MM.1S (cell line): Measurements from ENCODE around the gene FEM1C.

Source experiments
- DNase-seq: peaks from one replicate; pipeline ENCODE4 v3.0.0-alpha.2; 2015
- H2AFZ ChIP-seq: fragments of 300-600 bp; sonication (generic); 2 replicates; pipeline ENCODE4 v1.6.0; 2016; ENCODE audit warnings: antibody characterized with exemption, low read length
- H3F3A ChIP-seq: fragments of 300-600 bp; sonication (generic); 2 replicates; pipeline ENCODE4 v1.6.1; 2016; ENCODE audit warnings: mild to moderate bottlenecking, antibody characterized with exemption, low read length, moderate library complexity, mixed read lengths; ENCODE audit not compliant: insufficient read depth
- H3K27ac ChIP-seq: fragments of 300-600 bp; sonication (generic); 2 replicates; pipeline ENCODE4 v1.5.1; 2016; ENCODE audit warnings: mild to moderate bottlenecking, low read length
- H3K27me3 ChIP-seq: fragments of 300-600 bp; sonication (generic); replicated peaks from 2 replicates; pipeline ENCODE4 v1.6.0; 2016; ENCODE audit warnings: low read length; ENCODE audit not compliant: insufficient read depth
- H3K36me3 ChIP-seq: fragments of 300-600 bp; sonication (generic); replicated peaks from 2 replicates; pipeline ENCODE4 v1.6.1; 2016; ENCODE audit warnings: mild to moderate bottlenecking, low read length, mixed read lengths; ENCODE audit not compliant: insufficient read depth
- H3K4me1 ChIP-seq: fragments of 300-600 bp; sonication (generic); 2 replicates; pipeline ENCODE4 v1.6.1; 2016; ENCODE audit warnings: low read length, mixed read lengths
- H3K4me2 ChIP-seq: fragments of 300-600 bp; sonication (generic); 2 replicates; pipeline ENCODE4 v1.6.0; 2016; ENCODE audit warnings: low read depth, low read length
- H3K4me3 ChIP-seq: fragments of 300-600 bp; sonication (generic); 2 replicates; pipeline ENCODE4 v1.5.1; 2016; ENCODE audit warnings: low read length, mixed read lengths
- H3K79me2 ChIP-seq: fragments of 300-600 bp; sonication (generic); 2 replicates; pipeline ENCODE4 v1.6.1; 2016; ENCODE audit warnings: mixed run types, low read length, mixed read lengths
- H3K9ac ChIP-seq: fragments of 300-600 bp; sonication (generic); 2 replicates; pipeline ENCODE4 v1.6.1; 2016; ENCODE audit warnings: low read length, mixed read lengths
- H3K9me2 ChIP-seq: fragments of 300-600 bp; sonication (generic); replicated peaks from 2 replicates; pipeline ENCODE4 v1.6.1; 2016; ENCODE audit warnings: mild to moderate bottlenecking, low read length, mixed read lengths; ENCODE audit not compliant: insufficient read depth
- H3K9me3 ChIP-seq: fragments of 300-600 bp; sonication (generic); replicated peaks from 2 replicates; pipeline ENCODE4 v1.6.1; 2016; ENCODE audit warnings: mild to moderate bottlenecking, low read length, mixed read lengths; ENCODE audit not compliant: insufficient read depth
- H4K20me1 ChIP-seq: fragments of 300-600 bp; sonication (generic); 2 replicates; pipeline ENCODE4 v1.6.1; 2016; ENCODE audit warnings: mild to moderate bottlenecking, low read length, moderate library complexity, mixed read lengths; ENCODE audit not compliant: insufficient read depth
- EZH2 ChIP-seq: fragments of 300-600 bp; sonication (generic); optimal IDR thresholded peaks from 2 replicates; pipeline ENCODE3; 2017; ENCODE audit warnings: low read depth, mild to moderate bottlenecking, antibody characterized with exemption, low read length, mixed read lengths
- EZH2phosphoT487 ChIP-seq: fragments of 300-600 bp; sonication (generic); IDR thresholded peaks from 2 replicates; pipeline ENCODE4 v1.6.1; 2018; ENCODE audit warnings: antibody characterized with exemption, low read length
- TF ChIP-seq, protein P1 (sequence below): fragments of 300-600 bp; sonication (generic); IDR thresholded peaks from 2 replicates; pipeline ENCODE4 v1.5.1; 2016; ENCODE audit warnings: antibody characterized with exemption, low read length, mixed read lengths

The FEM1C gene

DNA sequence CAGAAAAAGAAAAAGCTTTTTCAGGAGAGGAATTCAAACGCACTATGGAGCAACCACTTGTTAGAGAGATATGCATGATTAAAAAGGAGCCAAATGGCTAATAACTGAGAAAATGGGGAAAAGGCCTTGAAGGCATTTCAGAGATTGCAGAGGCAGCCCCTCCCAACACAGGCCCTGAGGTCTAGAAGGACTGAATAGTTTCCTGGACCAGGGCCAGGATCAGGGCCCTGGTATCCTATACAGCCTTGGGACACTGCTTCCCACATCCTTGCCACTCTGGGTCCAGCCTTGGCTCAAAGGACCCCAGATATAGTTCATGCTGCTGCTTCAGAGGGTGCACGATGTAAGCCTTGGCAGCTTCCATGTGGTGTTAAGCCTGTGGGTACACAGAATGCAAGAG, 20.7 kb upstream of the FEM1C start:
- no peak overlapping the region for H2AFZ ChIP-seq
- H4K20me1 ChIP-seq: no peaks in the 10 kb centered on the region
- H3K9me3 ChIP-seq: no peaks in the 10 kb centered on the region
- no peaks in the 10 kb centered on the region for H3K27me3 ChIP-seq
- H3K9me2 ChIP-seq: no peaks in the 10 kb centered on the region
- no peaks in the 10 kb centered on the region for H3K36me3 ChIP-seq
- no peak overlapping the region for H3K9ac ChIP-seq
- no peak overlapping the region for H3K27ac ChIP-seq
- no peaks in the 10 kb centered on the region for H3K4me1 ChIP-seq
- H3K79me2 ChIP-seq: no peaks in the 10 kb centered on the region
- DNase-seq: no peak
- H3K4me3 ChIP-seq: no peak overlapping the region
- TF ChIP-seq, protein P1, sequence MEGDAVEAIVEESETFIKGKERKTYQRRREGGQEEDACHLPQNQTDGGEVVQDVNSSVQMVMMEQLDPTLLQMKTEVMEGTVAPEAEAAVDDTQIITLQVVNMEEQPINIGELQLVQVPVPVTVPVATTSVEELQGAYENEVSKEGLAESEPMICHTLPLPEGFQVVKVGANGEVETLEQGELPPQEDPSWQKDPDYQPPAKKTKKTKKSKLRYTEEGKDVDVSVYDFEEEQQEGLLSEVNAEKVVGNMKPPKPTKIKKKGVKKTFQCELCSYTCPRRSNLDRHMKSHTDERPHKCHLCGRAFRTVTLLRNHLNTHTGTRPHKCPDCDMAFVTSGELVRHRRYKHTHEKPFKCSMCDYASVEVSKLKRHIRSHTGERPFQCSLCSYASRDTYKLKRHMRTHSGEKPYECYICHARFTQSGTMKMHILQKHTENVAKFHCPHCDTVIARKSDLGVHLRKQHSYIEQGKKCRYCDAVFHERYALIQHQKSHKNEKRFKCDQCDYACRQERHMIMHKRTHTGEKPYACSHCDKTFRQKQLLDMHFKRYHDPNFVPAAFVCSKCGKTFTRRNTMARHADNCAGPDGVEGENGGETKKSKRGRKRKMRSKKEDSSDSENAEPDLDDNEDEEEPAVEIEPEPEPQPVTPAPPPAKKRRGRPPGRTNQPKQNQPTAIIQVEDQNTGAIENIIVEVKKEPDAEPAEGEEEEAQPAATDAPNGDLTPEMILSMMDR: no peak
- TF ChIP-seq EZH2phosphoT487 (no peak), EZH2 (no peak)
- H3F3A ChIP-seq: no peaks in the 10 kb centered on the region
- no peak overlapping the region for H3K4me2 ChIP-seq

GRCh38 chr5:115561176-115561575, 16.6 kb upstream of the FEM1C start:
- DNase-seq: no peak
- H3K4me1 ChIP-seq: no peaks in the 10 kb centered on the region
- H3K27me3 ChIP-seq: no peaks in the 10 kb centered on the region
- no peaks in the 10 kb centered on the region for H3F3A ChIP-seq
- H2AFZ ChIP-seq: no peak overlapping the region
- no peak overlapping the region for H3K27ac ChIP-seq
- no peaks in the 10 kb centered on the region for H4K20me1 ChIP-seq
- H3K4me2 ChIP-seq: no peak overlapping the region
- H3K79me2 ChIP-seq: no peaks in the 10 kb centered on the region
- no peak overlapping the region for H3K4me3 ChIP-seq
- H3K9me3 ChIP-seq: no peaks in the 10 kb centered on the region
- no peaks in the 10 kb centered on the region for H3K36me3 ChIP-seq
- H3K9ac ChIP-seq: no peak overlapping the region
- H3K9me2 ChIP-seq: no peaks in the 10 kb centered on the region
- TF ChIP-seq EZH2phosphoT487: no peak
- TF ChIP-seq, protein P1: no peak
- no peak for TF ChIP-seq EZH2

DNA sequence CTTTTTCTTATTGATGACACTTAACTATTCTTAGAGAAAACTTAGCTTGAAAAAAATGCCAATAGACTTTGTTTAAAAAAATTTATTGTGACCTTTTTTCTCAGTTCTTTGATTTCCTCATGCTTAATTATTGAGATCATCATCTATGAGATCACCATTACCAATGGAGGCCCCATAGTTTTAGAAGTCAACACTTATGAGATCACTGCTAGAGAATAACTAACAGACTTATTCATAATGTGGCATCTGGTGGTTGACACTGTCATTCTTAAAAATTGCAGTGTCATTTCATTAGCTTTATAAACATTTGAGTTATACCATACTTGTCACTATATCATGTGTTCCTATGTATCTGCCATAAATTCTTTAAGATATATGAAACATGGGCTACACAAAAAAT, 14.9 kb upstream of the FEM1C start:
- Histone ChIP-seq H3K9me2 (no peaks in the 10 kb centered on the region), H3K4me2 (no peak overlapping the region), H2AFZ (no peak overlapping the region), H3K4me3 (no peak overlapping the region), H3K4me1 (no peaks in the 10 kb centered on the region), H3K27me3 (no peaks in the 10 kb centered on the region), H3K27ac (no peak overlapping the region), H3K9me3 (no peaks in the 10 kb centered on the region), H3F3A (no peaks in the 10 kb centered on the region), H4K20me1 (no peaks in the 10 kb centered on the region), H3K36me3 (no peaks in the 10 kb centered on the region), H3K79me2 (no peaks in the 10 kb centered on the region), H3K9ac (no peak overlapping the region)
- TF ChIP-seq, protein P1: no peak
- no peak for TF ChIP-seq EZH2
- TF ChIP-seq EZH2phosphoT487: no peak
- no peak for DNase-seq
